ENCODE measurements around the gene CDIP1.

The CDIP1 gene

DNA sequence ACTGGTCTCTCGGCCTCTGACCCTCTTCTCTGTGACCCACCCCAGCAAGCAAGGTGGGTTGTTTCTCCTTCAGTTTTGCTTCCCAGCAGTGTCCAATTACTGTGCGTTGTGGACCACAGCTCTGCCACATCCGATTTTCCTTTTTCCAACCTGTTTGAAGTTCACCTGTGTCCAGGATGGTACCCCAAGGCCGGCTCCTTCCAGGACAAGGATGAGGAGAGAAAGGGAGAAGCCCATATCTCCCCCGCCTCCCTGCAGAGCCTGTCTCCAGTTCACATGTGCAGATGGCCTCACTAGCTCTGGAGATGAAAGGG lies 77.7 kb downstream of the CDIP1 start:
- Histone ChIP-seq H3K27me3 (ENCODE audit: control insufficient read depth, insufficient read depth, low read length) (no peaks in the 10 kb centered on the region), H3K4me1 (ENCODE audit: control insufficient read depth, insufficient read depth, low read length) (peaks cover 21% of the 10 kb centered on the region), H3K36me3 (ENCODE audit: insufficient read depth, low read length) (peaks cover 27% of the 10 kb centered on the region), H3K4me3 (ENCODE audit: low read length) (no peak overlapping the region), H3K9me3 (replicated peaks; ENCODE audit: low read length) (no peaks in the 10 kb centered on the region), H3K9ac (ENCODE audit: low read depth, low read length) (no peak overlapping the region), H3K4me2 (ENCODE audit: low read length) (no peak overlapping the region)
